GM19193 (cell line): ENCODE data around the gene RAMACL.

Source experiments
- POLR2A ChIP-seq: IDR thresholded peaks from 4 replicates; pipeline ENCODE4 v1.6.1; 2011; ENCODE audit not compliant: insufficient read depth, insufficient read length; ENCODE audit errors: extremely low read depth

The RAMACL gene

DNA sequence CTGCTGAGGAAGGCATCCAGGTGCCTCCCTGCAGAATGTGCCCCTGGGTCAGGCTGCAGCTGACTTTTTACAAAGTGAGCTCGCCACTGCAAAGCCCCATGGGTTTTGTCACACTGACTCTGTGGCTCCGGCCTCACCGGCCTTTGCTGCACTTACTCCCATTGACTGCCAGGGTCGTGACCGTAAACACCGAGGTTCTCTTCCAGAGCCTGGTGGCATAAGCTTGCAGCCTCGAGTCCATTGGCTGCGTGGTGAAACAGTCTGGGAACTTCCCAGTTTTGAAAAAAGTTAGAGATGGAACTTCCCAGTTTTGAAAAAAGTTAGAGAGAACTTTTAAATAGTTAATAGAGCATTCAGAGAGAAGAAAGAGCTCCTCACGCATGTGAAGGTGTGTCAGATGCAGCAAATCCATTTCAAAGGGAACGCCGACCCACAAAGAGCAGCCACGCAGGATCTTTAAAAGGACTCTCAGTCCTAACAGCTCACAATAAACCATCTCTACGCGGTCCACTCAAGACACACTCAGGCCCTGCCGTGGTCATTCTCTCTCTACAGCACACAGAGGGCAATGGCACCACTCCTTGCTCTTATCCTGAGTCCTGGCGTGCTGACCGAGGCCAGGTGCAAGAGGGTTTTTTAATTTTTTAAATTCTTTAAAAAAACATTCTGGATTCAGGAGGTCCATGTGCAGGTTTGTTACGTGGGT is 12.8 kb downstream of the RAMACL start:
- no peak for TF ChIP-seq POLR2A

GRCh38 chr6:166572370-166573261 is 13.9 kb downstream of the RAMACL start:
- TF ChIP-seq POLR2A = no peak

- TF ChIP-seq POLR2A = no peak
Measured at GRCh38 chr6:166570929-166571713, 15.4 kb downstream of the RAMACL start.

DNA sequence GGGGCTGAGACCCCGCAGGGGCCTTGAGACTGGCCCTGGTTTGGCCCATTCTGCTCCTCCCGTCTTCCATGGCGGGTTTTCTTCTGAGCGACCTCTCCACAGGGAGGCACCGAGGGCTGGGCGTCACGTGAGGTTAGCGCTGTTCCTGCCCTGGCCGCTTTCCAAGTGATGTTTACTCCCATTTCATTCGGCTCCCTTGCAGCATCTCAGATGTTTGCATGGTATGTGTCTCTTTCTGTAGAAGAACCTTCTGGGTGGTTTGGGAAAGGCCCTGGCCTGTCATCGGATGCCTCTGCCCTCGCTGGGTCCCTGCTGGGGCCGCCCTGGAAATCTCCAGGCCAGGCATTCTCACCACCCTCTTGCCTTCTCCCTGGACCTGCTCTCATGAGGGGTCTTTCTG is 17.3 kb downstream of the RAMACL start:
- TF ChIP-seq POLR2A = no peak

GRCh38 chr6:166567813-166568212 is 18.7 kb downstream of the RAMACL start:
- TF ChIP-seq POLR2A = no peak

DNA sequence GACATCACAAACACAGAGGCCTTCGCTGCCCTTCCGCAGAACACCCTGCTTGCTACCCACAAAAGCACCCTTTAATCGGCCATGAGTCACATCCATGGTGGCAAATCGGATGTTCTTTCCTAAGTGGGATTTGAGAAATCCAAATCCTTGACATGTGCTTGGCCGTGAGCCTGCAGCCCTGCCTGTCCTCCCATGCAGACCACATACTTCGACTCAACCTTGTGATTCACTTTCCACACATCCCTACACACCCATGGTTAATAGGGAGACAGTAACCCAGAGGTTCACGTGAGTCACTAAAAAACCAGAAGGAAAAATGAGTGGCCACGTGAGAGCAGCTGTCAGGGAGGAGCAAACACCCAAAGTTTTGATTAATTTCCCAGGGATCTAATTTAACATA is 19.4 kb downstream of the RAMACL start:
- no peak for TF ChIP-seq POLR2A

- TF ChIP-seq POLR2A = no peak
Measured at GRCh38 chr6:166566026-166567011, 20.2 kb downstream of the RAMACL start.

DNA sequence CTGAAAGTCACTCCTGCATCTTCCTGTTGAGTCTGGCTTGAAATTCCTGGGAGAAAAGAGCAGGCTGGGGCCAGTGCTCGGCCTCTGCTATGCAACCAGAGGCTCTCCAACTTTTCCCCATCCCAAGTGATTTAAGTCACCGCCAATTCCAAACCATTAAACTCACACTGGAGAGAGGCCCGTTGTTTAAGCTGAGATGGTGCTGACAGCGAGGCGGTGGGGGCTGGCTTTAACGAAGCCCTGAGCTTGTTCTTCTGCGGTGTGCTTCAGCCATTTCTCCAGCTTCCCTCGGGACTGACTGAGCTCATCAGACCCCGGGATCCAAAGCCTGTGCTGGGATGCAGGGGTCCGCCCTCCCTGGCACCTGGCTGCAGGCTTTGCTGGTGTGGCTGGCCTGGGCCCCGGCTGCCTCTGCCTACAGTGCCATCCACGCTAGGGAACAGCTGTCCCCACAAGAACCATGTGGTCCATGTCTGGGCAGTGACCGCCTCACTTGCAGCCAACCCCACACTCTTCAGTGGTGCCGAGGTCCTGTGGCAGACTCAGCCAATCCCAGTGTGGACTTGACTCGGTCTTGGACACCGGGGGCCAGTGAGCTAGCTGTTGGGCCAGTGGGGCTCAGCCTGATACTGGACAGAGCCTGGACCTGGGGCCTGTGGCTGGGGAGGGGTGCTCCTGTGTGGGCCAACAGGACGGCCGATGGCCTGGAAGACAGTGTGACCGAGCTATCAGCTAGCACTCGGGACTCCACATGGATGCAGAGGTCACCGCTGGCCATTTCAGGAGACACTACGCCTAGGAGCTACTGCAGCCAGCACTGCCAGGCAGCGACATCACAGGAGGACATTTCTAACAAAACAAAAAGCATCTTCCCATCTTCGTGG is 21.2 kb downstream of the RAMACL start:
- no peak for TF ChIP-seq POLR2A

DNA sequence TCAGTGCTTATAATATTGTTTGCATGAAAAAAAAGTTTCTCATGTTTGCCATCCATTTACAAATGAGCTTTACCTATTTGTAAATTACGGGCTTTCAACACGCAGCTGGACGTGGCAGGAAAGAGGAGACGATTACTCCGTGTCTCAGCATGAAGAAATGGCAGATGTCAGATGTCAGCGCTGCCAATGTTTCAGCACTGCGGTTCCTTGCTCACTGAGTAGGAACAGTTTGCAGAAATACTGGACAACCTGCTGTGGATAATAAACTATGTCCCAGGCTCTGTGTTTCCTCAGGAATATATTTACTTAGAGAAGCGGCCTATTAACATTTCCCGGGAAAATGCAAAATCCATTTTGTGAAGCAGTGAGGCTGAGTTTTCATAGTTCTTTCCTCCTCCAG is 22.7 kb downstream of the RAMACL start:
- TF ChIP-seq POLR2A = no peak

- no peak for TF ChIP-seq POLR2A
Measured at GRCh38 chr6:166563200-166563599, 23.3 kb downstream of the RAMACL start.

- no peak for TF ChIP-seq POLR2A
Measured at GRCh38 chr6:166562726-166563125, 23.8 kb downstream of the RAMACL start.

DNA sequence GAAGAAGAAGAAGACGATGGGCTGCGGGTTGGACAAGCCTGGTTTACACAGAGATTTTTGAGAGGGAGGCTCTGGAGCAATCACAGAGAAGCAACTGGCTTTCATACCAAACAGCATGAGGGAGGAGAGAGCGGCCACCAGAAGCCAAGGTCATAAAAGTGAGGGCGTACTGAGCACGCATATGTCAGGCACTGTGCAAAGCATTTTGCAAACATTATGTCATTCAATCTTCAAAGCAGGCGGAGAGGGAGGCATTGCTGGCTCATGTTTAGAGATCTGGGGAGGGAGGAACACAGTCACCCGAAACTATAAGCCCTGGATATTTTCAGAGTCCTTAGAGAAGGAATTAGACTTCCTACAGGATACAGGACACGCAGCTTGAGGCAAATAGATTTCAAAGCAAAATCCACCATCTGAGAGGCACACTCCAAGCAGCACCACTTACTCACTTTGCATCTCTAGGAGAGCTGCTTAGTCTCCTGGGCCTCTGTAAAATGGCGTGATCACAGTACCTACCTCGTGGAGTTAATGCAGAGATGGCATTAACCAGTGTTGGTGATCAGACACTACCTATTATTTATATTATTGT is 24.6 kb downstream of the RAMACL start:
- no peak for TF ChIP-seq POLR2A

- TF ChIP-seq POLR2A = no peak
Measured at GRCh38 chr6:166560222-166560621, 26.3 kb downstream of the RAMACL start.
